Measurements from ENCODE around the gene TSPAN2.

TSPAN2 gene

GRCh38 chr1:115073298-115074087, 15.8 kb downstream of the TSPAN2 start:
- DNase-seq = no peak

- peak in 1 of 2 donors; percentile 26 for DNase-seq
Observed at GRCh38 chr1:115071012-115071664, 18.2 kb downstream of the TSPAN2 start.

GRCh38 chr1:115069659-115070308, 19.5 kb downstream of the TSPAN2 start:
- DNase-seq = peak in 1 of 2 donors; percentile 20

- DNase-seq = no peak
Observed at GRCh38 chr1:115068826-115069585, 20.3 kb downstream of the TSPAN2 start.

- no peak for DNase-seq
Observed at GRCh38 chr1:115067161-115067859, 22.0 kb downstream of the TSPAN2 start.

- DNase-seq = no peak
Observed at GRCh38 chr1:115065021-115065420, 24.3 kb downstream of the TSPAN2 start.

- DNase-seq = no peak
Observed at GRCh38 chr1:115064461-115064860, 24.8 kb downstream of the TSPAN2 start.

GRCh38 chr1:115063228-115063901, 25.9 kb downstream of the TSPAN2 start:
- DNase-seq = no peak

- DNase-seq = no peak
Observed at GRCh38 chr1:115062542-115063004, 26.7 kb downstream of the TSPAN2 start.

GRCh38 chr1:115060501-115060900, 28.8 kb downstream of the TSPAN2 start:
- DNase-seq = no peak

GRCh38 chr1:115059316-115059715, 30.0 kb downstream of the TSPAN2 start:
- no peak for DNase-seq

- DNase-seq = no peak
Observed at GRCh38 chr1:115057661-115058254, 31.5 kb downstream of the TSPAN2 start.

- DNase-seq = no peak
Observed at GRCh38 chr1:115056395-115056798, 32.9 kb downstream of the TSPAN2 start.

- peak; percentile 34 to 73 for DNase-seq
Observed at GRCh38 chr1:115052454-115053083, 36.7 kb downstream of the TSPAN2 start.

GRCh38 chr1:115051850-115052249, 37.5 kb downstream of the TSPAN2 start:
- DNase-seq = no peak

- peak; percentile 27 to 50 for DNase-seq
Observed at GRCh38 chr1:115046751-115047150, 42.6 kb downstream of the TSPAN2 start.

- no peak for DNase-seq
Observed at GRCh38 chr1:115041654-115042053, 47.6 kb downstream of the TSPAN2 start.

GRCh38 chr1:115040501-115040900, 48.8 kb downstream of the TSPAN2 start:
- no peak for DNase-seq

GRCh38 chr1:115036814-115037507, 52.3 kb downstream of the TSPAN2 start:
- DNase-seq = no peak

- DNase-seq = no peak
Observed at GRCh38 chr1:115035652-115036051, 53.7 kb downstream of the TSPAN2 start.

Data from inflammatory macrophage treated with lipopolysaccharide for 1 hour (primary cell).